Stomach (tissue), 4 donors: ENCODE results near the gene PPM1G.

Source experiments
- CTCF ChIP-seq, 7 experiments: fragments of 450-650 bp in 4 of 7; fragments of 200-600 bp in 3 of 7; sonication (generic) in 3 of 7; IDR thresholded peaks; one replicate each; pipeline ENCODE4 v1.5.1; 2016 to 2019; ENCODE audit warnings: antibody characterized with exemption in 7 of 7, control low read depth in 2 of 7, mild to moderate bottlenecking in 1 of 7
- POLR2A ChIP-seq, 4 donors: fragments of 450-650 bp; IDR thresholded peaks; one replicate each; pipeline ENCODE4 v1.6.1; 2016; ENCODE audit warnings: antibody characterized with exemption in 4 of 4, control low read depth in 2 of 4, mild to moderate bottlenecking in 1 of 4, moderate library complexity in 1 of 4
- POLR2AphosphoS5 ChIP-seq, 3 donors: sonication (generic); formaldehyde crosslinking; IDR thresholded peaks; one replicate each; pipeline ENCODE4 v1.6.1; 2016; ENCODE audit warnings: antibody characterized with exemption in 3 of 3

- TF ChIP-seq CTCF (IDR thresholded peaks at IDR 0.05): no peak
- no peak for TF ChIP-seq POLR2AphosphoS5 (IDR thresholded peaks at IDR 0.05)
- no peak for TF ChIP-seq POLR2A (IDR thresholded peaks at IDR 0.05)
These were observed 74.1 kb downstream of the PPM1G start for GRCh38 chr2:27335311-27335710.
